IMR-90 (cell line): ENCODE measurements around the gene TGFBR1. TPM values are rescaled to one million over a fixed set of nuclear protein-coding genes. Genes with fewer than 3 reads are reported as not detected.

Source experiments
- ATAC-seq: fragments of 200-7000 bp; cut with Tn5 transposase; 2 replicates; pipeline ENCODE4 v1.9.1; 2020; ENCODE audit warnings: low read depth, mild to moderate bottlenecking, moderate library complexity
- BruUV-seq: library from RNA; stranded (reverse); fragments of 400-500 nt; replicated peaks from 2 replicates; lab custom pipeline; 2021; lab: Mats Ljungman, UMichigan
- CTCF ChIA-PET: fragments of 300-600 bp; formaldehyde crosslinking; extraction: SDS; loops from one replicate; lab custom pipeline; 2021; ENCODE audit warnings: antibody characterized with exemption; lab: Yijun Ruan, JAX
- POLR2A ChIA-PET: fragments of 300-600 bp; sonication (Branson Sonifier 250); formaldehyde crosslinking; loops from one replicate; lab custom pipeline; 2022; ENCODE audit warnings: antibody characterized with exemption; ENCODE audit not compliant: unreplicated experiment; lab: Charles Lee
- DNase-seq: peaks from one replicate; pipeline ENCODE4 v3.0.0; 2013
- H2AFZ ChIP-seq: replicated peaks from 2 replicates; pipeline ENCODE3; 2013; ENCODE audit warnings: low read length, mild to moderate bottlenecking; ENCODE audit not compliant: poor library complexity
- H2AK5ac ChIP-seq: 2 replicates; pipeline ENCODE4 v1.6.1; 2013; ENCODE audit warnings: low read depth, low read length, inconsistent platforms
- H2AK9ac ChIP-seq: replicated peaks from 2 replicates; pipeline ENCODE3; 2013; ENCODE audit warnings: mild to moderate bottlenecking, low read depth, low read length, moderate library complexity; ENCODE audit not compliant: poor library complexity
- H2BK120ac ChIP-seq: 2 replicates; pipeline ENCODE4 v1.6.1; 2013; ENCODE audit warnings: low read depth, low read length, inconsistent platforms
- H2BK15ac ChIP-seq: 3 replicates; pipeline ENCODE4 v1.6.1; 2013; ENCODE audit warnings: low read depth, low read length, inconsistent platforms
- H2BK20ac ChIP-seq: 2 replicates; pipeline ENCODE4 v1.6.1; 2013; ENCODE audit warnings: low read depth, mild to moderate bottlenecking, inconsistent platforms, low read length, moderate library complexity
- H2BK5ac ChIP-seq: 2 replicates; pipeline ENCODE4 v1.6.1; 2013; ENCODE audit warnings: mild to moderate bottlenecking, low read depth, low read length, inconsistent platforms; ENCODE audit not compliant: poor library complexity, severe bottlenecking
- H3K14ac ChIP-seq: replicated peaks from 2 replicates; pipeline ENCODE4 v1.6.1; 2013; ENCODE audit warnings: low read depth, low read length, inconsistent platforms
- H3K18ac ChIP-seq: 2 replicates; pipeline ENCODE4 v1.6.1; 2013; ENCODE audit warnings: low read depth, low read length, control low read depth
- H3K23ac ChIP-seq: 2 replicates; pipeline ENCODE4 v1.6.1; 2013; ENCODE audit warnings: low read depth, low read length, inconsistent platforms
- H3K27ac ChIP-seq: 2 replicates; pipeline ENCODE4 v1.5.1; 2013; ENCODE audit warnings: mild to moderate bottlenecking, control low read depth, low read length; ENCODE audit not compliant: insufficient read depth
- H3K27me3 ChIP-seq: 2 replicates; pipeline ENCODE4 v1.6.1; 2013; ENCODE audit warnings: low read length; ENCODE audit not compliant: control insufficient read depth, insufficient read depth
- H3K36me3 ChIP-seq: 2 replicates; pipeline ENCODE4 v1.6.1; 2013; ENCODE audit warnings: low read length, mixed read lengths; ENCODE audit not compliant: control insufficient read depth, insufficient read depth
- H3K4ac ChIP-seq: 2 replicates; pipeline ENCODE4 v1.6.1; 2013; ENCODE audit warnings: low read depth, low read length, inconsistent platforms
- H3K4me1 ChIP-seq: 2 replicates; pipeline ENCODE4 v1.6.1; 2013; ENCODE audit warnings: low read length, mixed read lengths; ENCODE audit not compliant: control insufficient read depth, insufficient read depth
- H3K4me2 ChIP-seq: 2 replicates; pipeline ENCODE4 v1.6.1; 2013; ENCODE audit warnings: low read depth, mild to moderate bottlenecking, control low read depth, low read length, moderate library complexity
- H3K4me3 ChIP-seq: 2 replicates; pipeline ENCODE4 v1.5.1; 2013; ENCODE audit warnings: low read depth, mild to moderate bottlenecking, control low read depth, low read length, moderate library complexity; ENCODE audit not compliant: insufficient read depth
- H3K56ac ChIP-seq: 2 replicates; pipeline ENCODE4 v1.6.1; 2013; ENCODE audit warnings: low read length, inconsistent platforms; ENCODE audit not compliant: insufficient read depth; ENCODE audit errors: extremely low read depth
- H3K79me1 ChIP-seq, 2 experiments: 2 replicates each; pipeline ENCODE4 v1.6.1; 2013; ENCODE audit warnings: low read length in 2 of 2, inconsistent platforms in 1 of 2, low read depth in 1 of 2
- H3K9ac ChIP-seq: 2 replicates; pipeline ENCODE4 v1.6.1; 2013; ENCODE audit warnings: low read depth, low read length, control low read depth
- H3K9me1 ChIP-seq: 2 replicates; pipeline ENCODE4 v1.6.1; 2013; ENCODE audit warnings: low read length, inconsistent platforms; ENCODE audit not compliant: insufficient read depth
- H3K9me3 ChIP-seq: 2 replicates; pipeline ENCODE4 v1.6.1; 2013; ENCODE audit warnings: low read length; ENCODE audit not compliant: control insufficient read depth, insufficient read depth
- H4K20me1 ChIP-seq: 2 replicates; pipeline ENCODE4 v1.6.1; 2013; ENCODE audit warnings: low read length, inconsistent platforms; ENCODE audit not compliant: insufficient read depth
- H4K5ac ChIP-seq: 2 replicates; pipeline ENCODE4 v1.6.1; 2013; ENCODE audit warnings: mild to moderate bottlenecking, low read depth, low read length, control low read depth
- H4K8ac ChIP-seq, 2 experiments: 2 replicates each; pipeline ENCODE4 v1.6.1; 2013; ENCODE audit warnings: low read depth in 2 of 2, low read length in 2 of 2, control low read depth in 1 of 2, inconsistent platforms in 1 of 2
- H4K91ac ChIP-seq: 2 replicates; pipeline ENCODE4 v1.6.1; 2013; ENCODE audit warnings: low read depth, low read length, inconsistent platforms; ENCODE audit not compliant: insufficient read depth
- CHD1 ChIP-seq: IDR thresholded peaks from 2 replicates; pipeline ENCODE4 v1.6.1; 2012; ENCODE audit warnings: low read depth, low read length, improper control_type of control experiment
- ELK1 ChIP-seq: fragments of 150-350 bp; IDR thresholded peaks from 2 replicates; pipeline ENCODE4 v1.6.1; 2016; ENCODE audit warnings: low read depth, mild to moderate bottlenecking, low read length, moderate library complexity, borderline replicate concordance
- FOS ChIP-seq: fragments of 150-350 bp; IDR thresholded peaks from 2 replicates; pipeline ENCODE4 v1.6.1; 2016; ENCODE audit warnings: low read depth, low read length
- MAFK ChIP-seq: IDR thresholded peaks from 2 replicates; pipeline ENCODE4 v1.6.1; 2012; ENCODE audit warnings: low read depth, low read length, improper control_type of control experiment
- RAD21 ChIP-seq: IDR thresholded peaks from 2 replicates; pipeline ENCODE4 v1.6.1; 2012; ENCODE audit warnings: low read length, improper control_type of control experiment
- RCOR1 ChIP-seq: IDR thresholded peaks from 2 replicates; pipeline ENCODE4 v1.6.1; 2012; ENCODE audit warnings: mild to moderate bottlenecking, low read length, improper control_type of control experiment; ENCODE audit not compliant: insufficient replicate concordance
- WGBS, 2 experiments: methylation state at CpG; one replicate each; pipeline versions ENCODE4 v1.1.5 to v1.1.7; 2013; ENCODE audit warnings: missing lambda C conversion rate in 2 of 2; ENCODE audit not compliant: insufficient read length in 1 of 2; ENCODE audit errors: extremely low coverage in 2 of 2; 5-methylcytosine and 5-hydroxymethylcytosine counted together
- dilution Hi-C: fragments of 300-500 bp; cut with HindIII; formaldehyde crosslinking; loops from one replicate; pipeline ENCODE4 v1.14.3; 2018; ENCODE audit warnings: low sequenced_read_pairs; ENCODE audit not compliant: unreplicated experiment
- in situ Hi-C: fragments of 300-500 bp; cut with MboI; formaldehyde crosslinking; loops from 3 replicates; pipeline ENCODE4 v1.14.3; 2019; ENCODE audit warnings: low sequenced_read_pairs, inconsistent platforms, mixed read lengths
- intact Hi-C: fragments of 100-400 bp; cut with micrococcal nuclease; formaldehyde crosslinking; loops from 2 replicates; pipeline ENCODE4 v1.10.0; 2022
- polyA plus RNA-seq, 3 experiments: library from polyadenylated mRNA; depleted of rRNA; stranded (reverse); fragments of >200 nt; gene quantifications; 2 replicates each; pipeline ENCODE4 v1.2.3, GENCODE V29; 2012; ENCODE audit warnings: low replicate concordance in 1 of 3
- total RNA-seq: library from RNA; depleted of rRNA; stranded (reverse); fragments of >200 nt; gene quantifications from 2 replicates; pipeline ENCODE4 v1.2.3, GENCODE V29; 2012
- TF ChIP-seq, protein P1 (sequence below): fragments of 150-350 bp; IDR thresholded peaks from 2 replicates; pipeline ENCODE4 v1.6.1; 2017; ENCODE audit warnings: mild to moderate bottlenecking, antibody characterized with exemption, low read length, low read depth

Gene TGFBR1
- total and polyA plus RNA-seq, 2 of the 4 experiments (the other 2 are of a cell fraction) = 15.1 to 75.3 TPM

DNA sequence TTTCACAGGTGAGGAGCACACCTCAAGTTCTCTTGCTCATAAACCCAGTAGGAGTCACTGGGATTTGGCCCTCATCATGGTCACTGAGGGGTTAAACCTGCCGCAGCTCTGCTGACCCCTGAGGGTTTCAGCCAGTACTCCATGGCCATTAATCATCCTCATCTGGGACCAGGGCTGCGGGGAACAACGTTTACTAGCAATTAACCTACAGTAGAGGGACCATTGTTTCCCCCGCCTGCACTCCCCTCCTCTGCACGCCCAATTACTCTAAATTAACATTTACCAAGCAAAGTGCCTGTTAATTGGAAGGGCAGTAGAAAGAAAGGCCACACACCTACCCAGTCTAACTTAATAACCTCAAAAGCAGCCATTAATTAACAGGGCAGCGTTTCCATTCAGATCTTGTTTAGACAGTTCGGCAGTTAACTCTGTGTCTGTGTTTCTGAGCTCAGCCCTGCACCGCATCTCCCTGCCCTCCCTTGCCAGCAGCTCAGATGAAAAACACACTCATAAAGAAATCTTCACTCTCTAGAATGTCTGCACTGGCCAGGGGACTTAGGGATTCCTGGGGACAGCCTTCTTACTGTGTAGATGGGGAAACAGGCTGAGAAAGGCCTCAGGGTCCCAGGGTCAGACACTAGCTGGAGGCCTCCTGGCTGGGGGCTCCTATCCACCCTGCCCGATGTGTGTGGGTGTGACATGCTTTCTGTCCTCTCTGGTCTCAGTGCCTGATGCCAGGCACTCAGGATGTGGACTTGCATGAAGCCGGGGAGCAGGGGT lies 65.3 kb downstream of the TGFBR1 start:
- Histone ChIP-seq H3K56ac (no peak overlapping the region), H3K27ac (no peak overlapping the region), H2BK120ac (no peak overlapping the region), H3K4ac (no peak overlapping the region), H3K79me1 (no peaks in the 10 kb centered on the region), H3K4me1 (peaks cover 10% of the 10 kb centered on the region), H2AK9ac (no peak overlapping the region), H4K8ac (no peak overlapping the region), H2BK15ac (no peak overlapping the region), H3K14ac (no peak overlapping the region), H3K9me1 (no peaks in the 10 kb centered on the region), H4K20me1 (no peaks in the 10 kb centered on the region), H4K91ac (no peak overlapping the region), H3K9ac (no peak overlapping the region), H3K4me3 (no peak overlapping the region), H4K5ac (no peak overlapping the region), H3K36me3 (no peaks in the 10 kb centered on the region), H3K4me2 (no peak overlapping the region), H2BK5ac (no peak overlapping the region), H3K18ac (no peak overlapping the region), H3K27me3 (peaks cover 26% of the 10 kb centered on the region), H2AK5ac (no peak overlapping the region), H3K9me3 (no peaks in the 10 kb centered on the region), H3K23ac (no peak overlapping the region), H2AFZ (no peak overlapping the region), H2BK20ac (no peak overlapping the region)
- TF ChIP-seq MAFK = no peak
- TF ChIP-seq FOS = no peak
- TF ChIP-seq, protein P1, sequence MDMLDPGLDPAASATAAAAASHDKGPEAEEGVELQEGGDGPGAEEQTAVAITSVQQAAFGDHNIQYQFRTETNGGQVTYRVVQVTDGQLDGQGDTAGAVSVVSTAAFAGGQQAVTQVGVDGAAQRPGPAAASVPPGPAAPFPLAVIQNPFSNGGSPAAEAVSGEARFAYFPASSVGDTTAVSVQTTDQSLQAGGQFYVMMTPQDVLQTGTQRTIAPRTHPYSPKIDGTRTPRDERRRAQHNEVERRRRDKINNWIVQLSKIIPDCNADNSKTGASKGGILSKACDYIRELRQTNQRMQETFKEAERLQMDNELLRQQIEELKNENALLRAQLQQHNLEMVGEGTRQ = no peak
- TF ChIP-seq CHD1 = no peak
- TF ChIP-seq ELK1 = no peak
- TF ChIP-seq RCOR1 = no peak
- TF ChIP-seq RAD21 = no peak
- intact Hi-C loops = loop anchor here (10.0 kb wide), 1 partner anchor 55 kb away; the partner anchor contains the start of genes ALG2 and SEC61B
- peak; percentile 52 for ATAC-seq
- WGBS, 2 experiments = 0% methylated on average over 1 of the region's 10 CpGs; no CpG with 5 or more reads in 1 of the 2 experiments
- DNase-seq = no peak
- no TSS peak for BruUV-seq
- CTCF ChIA-PET = interaction anchor here (0.5 to 1.3 kb wide), 2 partner anchors 12 to 1052 kb away, joined by 3 to 4 read pairs; no protein-coding TSS in a partner anchor
- dilution Hi-C loops = no loop called here
- POLR2A ChIA-PET = no interaction called here
- in situ Hi-C loops = no loop called here
